ENCODE measurements around the gene PIK3R6. TPM values are rescaled to one million over a fixed set of nuclear protein-coding genes. Genes with fewer than 3 reads are reported as not detected.

PIK3R6 gene
- total and polyA plus RNA-seq, 2 of the 13 experiments (the other 11 are each of a cell fraction or from before 2014, with no cell fraction given): not detected

- TF ChIP-seq, protein P1, sequence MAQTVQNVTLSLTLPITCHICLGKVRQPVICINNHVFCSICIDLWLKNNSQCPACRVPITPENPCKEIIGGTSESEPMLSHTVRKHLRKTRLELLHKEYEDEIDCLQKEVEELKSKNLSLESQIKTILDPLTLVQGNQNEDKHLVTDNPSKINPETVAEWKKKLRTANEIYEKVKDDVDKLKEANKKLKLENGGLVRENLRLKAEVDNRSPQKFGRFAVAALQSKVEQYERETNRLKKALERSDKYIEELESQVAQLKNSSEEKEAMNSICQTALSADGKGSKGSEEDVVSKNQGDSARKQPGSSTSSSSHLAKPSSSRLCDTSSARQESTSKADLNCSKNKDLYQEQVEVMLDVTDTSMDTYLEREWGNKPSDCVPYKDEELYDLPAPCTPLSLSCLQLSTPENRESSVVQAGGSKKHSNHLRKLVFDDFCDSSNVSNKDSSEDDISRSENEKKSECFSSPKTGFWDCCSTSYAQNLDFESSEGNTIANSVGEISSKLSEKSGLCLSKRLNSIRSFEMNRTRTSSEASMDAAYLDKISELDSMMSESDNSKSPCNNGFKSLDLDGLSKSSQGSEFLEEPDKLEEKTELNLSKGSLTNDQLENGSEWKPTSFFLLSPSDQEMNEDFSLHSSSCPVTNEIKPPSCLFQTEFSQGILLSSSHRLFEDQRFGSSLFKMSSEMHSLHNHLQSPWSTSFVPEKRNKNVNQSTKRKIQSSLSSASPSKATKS (CRISPR knock-in tag; IDR thresholded peaks at IDR 0.05): no peak
- TF ChIP-seq XBP1 (CRISPR knock-in tag; IDR thresholded peaks at IDR 0.05): no peak
- TF ChIP-seq ZNF251 (CRISPR knock-in tag; IDR thresholded peaks at IDR 0.05): no peak
- no peak for TF ChIP-seq RFX1 (IDR thresholded peaks at IDR 0.05)
- TF ChIP-seq IRX3 (CRISPR knock-in tag; IDR thresholded peaks at IDR 0.05; ENCODE audit: borderline replicate concordance, low read depth): no peak
- no peak for TF ChIP-seq ZNF292 (CRISPR knock-in tag; IDR thresholded peaks at IDR 0.05; ENCODE audit: borderline replicate concordance, low read depth)
- no peak for TF ChIP-seq MTF1 (CRISPR knock-in tag; IDR thresholded peaks at IDR 0.05)
- no peak for TF ChIP-seq ZNF101 (CRISPR knock-in tag; IDR thresholded peaks at IDR 0.05; ENCODE audit: borderline replicate concordance, low read depth)
Measured at GRCh38 chr17:8849311-8850041, 18.0 kb downstream of the PIK3R6 start (continued).

GRCh38 chr17:8847891-8848290, 19.6 kb downstream of the PIK3R6 start:
- Histone ChIP-seq H2AFZ (ENCODE audit: low read length) (no peak overlapping the region), H3K4me1 (ENCODE audit: insufficient read depth, low read length) (no peaks in the 10 kb centered on the region), H3K27ac (ENCODE audit: extremely low read length, insufficient read depth, low read length) (no peak overlapping the region), H3K4me2 (ENCODE audit: low read depth, low read length) (no peak overlapping the region), H3K9ac (ENCODE audit: insufficient read depth, low read depth, low read length) (no peak overlapping the region), H3K27me3 (ENCODE audit: control insufficient read depth in 1 of 2, insufficient read depth in 2 of 2, low read length in 2 of 2) (no peaks in the 10 kb centered on the region; a peak in 1 of 5 replicates), H3K4me3 (replicated peaks in 1 of 3; ENCODE audit: insufficient read depth in 1 of 3, low read depth in 2 of 3, low read length in 3 of 3) (no peak overlapping the region), H3K79me2 (ENCODE audit: insufficient read depth, low read length) (no peaks in the 10 kb centered on the region), H3K36me3 (replicated peaks in 1 of 2; ENCODE audit: control insufficient read depth in 1 of 2, insufficient read depth in 2 of 2, low read length in 2 of 2) (no peaks in the 10 kb centered on the region), H4K20me1 (ENCODE audit: insufficient read depth, low read length) (no peaks in the 10 kb centered on the region), H3K9me3 (ENCODE audit: low read length) (no peaks in the 10 kb centered on the region)
- CTCF ChIA-PET (ENCODE audit: low intra/inter-chr PET ratio, low total read pairs): no interaction called here
- 3% methylated on average over 2 of the region's 2 CpGs for WGBS (ENCODE audit: low lambda C conversion rate)
- ATAC-seq (no peak), DNase-seq (ENCODE audit: low spot score) (no peak), FAIRE-seq (no peak)
- in situ Hi-C loops (cut with HindIII; ENCODE audit: extremely low pct_ligation_motif_present, low pct_unique_long_range_greater_than_20kb) (no loop called here), intact Hi-C loops (cut with micrococcal nuclease; ENCODE audit: unreplicated experiment) (no loop called here)
- no TSS peak for BruUV-seq (replicated peaks)
- POLR2A ChIA-PET: no interaction called here
- TF ChIP-seq ZNF749 (CRISPR knock-in tag; IDR thresholded peaks at IDR 0.05; ENCODE audit: borderline replicate concordance) (no peak), ZNF383 (CRISPR knock-in tag; IDR thresholded peaks at IDR 0.05; ENCODE audit: borderline replicate concordance) (no peak), HIVEP1 (CRISPR knock-in tag; IDR thresholded peaks at IDR 0.05) (no peak), HNF4G (IDR thresholded peaks at IDR 0.05; ENCODE audit: borderline replicate concordance, low read depth, low read length) (no peak), HNF4G (CRISPR knock-in tag; IDR thresholded peaks at IDR 0.05; ENCODE audit: borderline replicate concordance, low read depth) (no peak), ZNF484 (CRISPR knock-in tag; IDR thresholded peaks at IDR 0.05; ENCODE audit: borderline replicate concordance, low read depth) (no peak), ZNF280B (CRISPR knock-in tag; IDR thresholded peaks at IDR 0.05; ENCODE audit: borderline replicate concordance) (no peak), HOXA7 (CRISPR knock-in tag; IDR thresholded peaks at IDR 0.05) (no peak), ZSCAN25 (CRISPR knock-in tag; IDR thresholded peaks at IDR 0.05) (no peak), ZNF512 (CRISPR knock-in tag; IDR thresholded peaks at IDR 0.05) (no peak), EHMT2 (IDR thresholded peaks at IDR 0.05; ENCODE audit: borderline replicate concordance, low read depth, low read length) (no peak)

Data from HepG2 (cell line).